ENCODE data around the gene TPRG1L. TPM values are rescaled to one million over a fixed set of nuclear protein-coding genes. Genes with fewer than 3 reads are reported as not detected.
"Not testable (repeated sequence)": the region's sequence is repeated elsewhere in the genome, so short reads cannot be mapped to it uniquely, and the experiment has no call there.

Gene TPRG1L
- total RNA-seq: 10 to 100 TPM; 37.9 to 49.2 (median 39.2) TPM
- 10 to 100 TPM; 33.9 to 66.4 (median 45.0) TPM for polyA plus RNA-seq
- long read RNA-seq, donor 1, transcript TPRG1L-202 (5 exons, 2,414 nt): major isoform, 54 of 61 reads
- long read RNA-seq, donor 1, partial matches to known transcripts: 5 of 61 reads
- long read RNA-seq, donor 1, other reads (novel, unspliced or antisense): 2 of 61 reads
- long read RNA-seq, donor 2, transcript TPRG1L-202 (5 exons, 2,414 nt): major isoform, 83 of 97 reads
- long read RNA-seq, donor 2, partial matches to known transcripts: 9 of 97 reads
- long read RNA-seq, donor 2, other reads (novel, unspliced or antisense): 5 of 97 reads

- DNase-seq (peak; percentile 98 to 99), ATAC-seq (peak; percentile 98 to 99 (median 98))
- no peak for TF ChIP-seq CTCF (IDR thresholded peaks at IDR 0.05)
- H3K4me1 ChIP-seq: peaks cover 16% of the 10 kb centered on the region
- peak within 1 kb of the TSS; percentile 88 for H3K4me3 ChIP-seq
- H3K9me3 ChIP-seq: no peaks in the 10 kb centered on the region
- intact Hi-C loops (cut with DNase I): no loop called here
- WGBS, 3 donors: 0% methylated on average over 83 to 107 of the region's 108 CpGs
- no peaks in the 10 kb centered on the region for H3K27me3 ChIP-seq (ENCODE audit: insufficient read depth in 3 of 3, low read length in 2 of 3)
- peaks cover 6 to 35% of the 10 kb centered on the region in 2 donors for H3K36me3 ChIP-seq (ENCODE audit: insufficient read depth in 1 of 2, low read depth in 1 of 2)
- peak within 1 kb of the TSS; percentile 85 for H3K27ac ChIP-seq
These were observed at the start of gene TPRG1L for GRCh38 chr1:3624200-3625136. Gene TPRG1L, plus strand, starts transcription at chr1:3625015. Its CDS starts 58 bp downstream, at chr1:3625073.

GRCh38 chr1:3575515-3575914, 49.3 kb upstream of the TPRG1L start:
- ATAC-seq; H3K4me1 ChIP-seq; H3K9me3 ChIP-seq; DNase-seq; H3K27ac ChIP-seq; intact Hi-C loops (cut with DNase I); H3K4me3 ChIP-seq; H3K36me3 ChIP-seq (ENCODE audit: insufficient read depth in 1 of 2, low read depth in 1 of 2): not testable (repeated sequence)
- peaks cover 0 to 22% (median 2%) of the 10 kb centered on the region in 3 donors for H3K27me3 ChIP-seq (ENCODE audit: insufficient read depth in 3 of 3, low read length in 2 of 3)
- WGBS, 3 donors: 84 to 89% (median 88%) methylated on average over 6 of the region's 6 CpGs

GRCh38 chr1:3575993-3576392, 48.8 kb upstream of the TPRG1L start:
- no peak for DNase-seq
- WGBS, 3 donors: 94 to 95% (median 95%) methylated on average over 15 of the region's 15 CpGs
- H3K4me3 ChIP-seq: no peak overlapping the region
- ATAC-seq: no peak
- intact Hi-C loops (cut with DNase I): no loop called here
- no peaks in the 10 kb centered on the region for H3K36me3 ChIP-seq (ENCODE audit: insufficient read depth in 1 of 2, low read depth in 1 of 2)
- peaks cover 0 to 26% (median 2%) of the 10 kb centered on the region in 3 donors for H3K27me3 ChIP-seq (ENCODE audit: insufficient read depth in 3 of 3, low read length in 2 of 3)
- H3K27ac ChIP-seq: no peak overlapping the region
- H3K9me3 ChIP-seq: no peaks in the 10 kb centered on the region
- H3K4me1 ChIP-seq: no peaks in the 10 kb centered on the region
- no peak for TF ChIP-seq CTCF (IDR thresholded peaks at IDR 0.05)

GRCh38 chr1:3577300-3577699, 47.5 kb upstream of the TPRG1L start:
- no peak for TF ChIP-seq CTCF (IDR thresholded peaks at IDR 0.05)
- 28 to 38% (median 32%) methylated on average over 7 of the region's 7 CpGs for WGBS, 3 donors
- Histone ChIP-seq H3K27me3 (ENCODE audit: insufficient read depth in 3 of 3, low read length in 2 of 3) (peaks cover 0 to 27% (median 2%) of the 10 kb centered on the region in 3 donors), H3K27ac (no peak overlapping the region), H3K36me3 (ENCODE audit: insufficient read depth in 1 of 2, low read depth in 1 of 2) (no peaks in the 10 kb centered on the region), H3K4me1 (no peaks in the 10 kb centered on the region), H3K4me3 (no peak overlapping the region), H3K9me3 (no peaks in the 10 kb centered on the region)
- DNase-seq (no peak), ATAC-seq (peak in 3 of 4 donors; percentile 13 to 35 (median 21))
- intact Hi-C loops (cut with DNase I): no loop called here

All from psoas muscle (tissue), 8 donors.